Activated CD8-positive, alpha-beta T cell treated with anti-CD3 and anti-CD28 coated beads, Interleukin-2, amount 10 ng/mL, durations not matched to agents 7 days and 5 days (primary cell): ENCODE results near the gene PPFIA4. TPM values are rescaled to one million over a fixed set of nuclear protein-coding genes. Genes with fewer than 3 reads are reported as not detected.

Experiments
- ATAC-seq: fragments of 150-1000 bp; cut with Tn5 transposase; one replicate; pipeline ENCODE4 v1.10.0; 2021; ENCODE audit warnings: moderate library complexity
- CTCF ChIA-PET: fragments of 350-600 bp; sonication (Branson Sonifier 250); formaldehyde crosslinking; loops from one replicate; lab custom pipeline; 2021; ENCODE audit warnings: antibody characterized with exemption; lab: Charles Lee
- POLR2A ChIA-PET: fragments of 350-600 bp; sonication (Branson Sonifier 250); formaldehyde crosslinking; loops from one replicate; lab custom pipeline; 2021; ENCODE audit warnings: antibody characterized with exemption; lab: Charles Lee
- DNase-seq: peaks from one replicate; pipeline ENCODE4 v3.0.0-alpha.2; 2020
- H3K27ac Mint-ChIP-seq: one replicate; pipeline ENCODE4 v1.8.0; 2021; ENCODE audit warnings: mild to moderate bottlenecking, mixed read lengths
- H3K27me3 Mint-ChIP-seq: one replicate; pipeline ENCODE4 v1.8.0; 2021; ENCODE audit warnings: low read depth, mixed read lengths
- H3K36me3 Mint-ChIP-seq: one replicate; pipeline ENCODE4 v1.8.0; 2021; ENCODE audit warnings: low read depth, mixed read lengths
- H3K4me1 Mint-ChIP-seq: one replicate; pipeline ENCODE4 v1.8.0; 2021; ENCODE audit warnings: low read depth, mixed read lengths
- H3K4me3 Mint-ChIP-seq: one replicate; pipeline ENCODE4 v1.8.0; 2021; ENCODE audit warnings: mild to moderate bottlenecking, mixed read lengths
- H3K9me3 Mint-ChIP-seq: one replicate; pipeline ENCODE4 v1.8.0; 2022; ENCODE audit warnings: mixed read lengths; ENCODE audit not compliant: insufficient read depth
- total RNA-seq, 2 experiments: library from RNA; stranded (reverse); gene quantifications; one replicate each; pipeline ENCODE4 v1.2.3, GENCODE V29; 2021

Gene PPFIA4
- total RNA-seq, 2 experiments from 2014 or later = 31.9 to 32.0 TPM

DNA sequence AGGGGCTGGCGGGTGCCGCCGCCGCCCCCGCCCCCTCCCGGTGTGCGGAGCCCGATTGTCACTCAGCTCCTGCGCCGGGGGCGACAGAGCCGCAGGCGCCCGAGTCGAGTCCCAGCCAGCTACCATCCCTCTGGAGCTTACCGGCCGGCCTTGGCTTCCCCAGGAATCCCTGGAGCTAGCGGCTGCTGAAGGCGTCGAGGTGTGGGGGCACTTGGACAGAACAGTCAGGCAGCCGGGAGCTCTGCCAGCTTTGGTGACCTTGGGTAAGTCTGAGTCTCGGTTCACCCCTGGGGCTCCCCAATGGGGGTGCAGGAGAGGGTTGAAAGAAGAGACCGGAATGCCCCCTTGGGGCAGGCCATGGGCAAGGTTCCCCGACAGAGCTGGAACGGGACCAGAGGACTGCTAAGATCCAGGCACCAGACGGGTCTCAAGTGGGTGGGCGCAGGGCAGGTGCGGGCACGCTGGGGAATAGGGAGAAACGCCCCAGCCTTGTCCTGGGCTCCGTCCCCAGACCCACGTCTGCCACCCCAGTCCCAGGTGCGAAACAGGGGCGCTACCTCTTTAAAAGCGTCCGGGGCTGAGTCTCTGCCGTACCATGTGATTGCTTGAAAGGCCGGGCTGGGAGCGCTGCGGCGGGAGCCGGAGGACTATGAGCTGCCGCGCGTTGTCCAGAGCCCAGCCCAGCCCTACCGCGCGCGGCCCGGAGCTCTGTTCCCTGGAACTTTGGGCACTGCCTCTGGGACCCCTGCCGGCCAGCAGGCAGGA is 101.6 kb downstream of the PPFIA4 start, which contains the start of gene ADORA1:
TSS of gene ADORA1 (plus strand) at position 61 of the 765 bp plus-strand sequence. CDS start 1,116 bp downstream, outside the sequence.
- Mint-ChIP-seq H3K36me3 (no peaks in the 10 kb centered on the region), H3K4me1 (peaks cover 10% of the 10 kb centered on the region), H3K27ac (no peak within 1 kb of the TSS), H3K27me3 (peaks cover 56% of the 10 kb centered on the region), H3K9me3 (no peaks in the 10 kb centered on the region), H3K4me3 (no peak within 1 kb of the TSS)
- ChIA-PET CTCF (interaction anchor here (0.7 to 1.3 kb wide), 2 partner anchors 11 to 44 kb away, joined by 3 read pairs; no protein-coding TSS in a partner anchor), POLR2A (interaction anchor here (1.0 kb wide), 1 partner anchor 10 kb away, joined by 3 read pairs; no protein-coding TSS in a partner anchor)
- DNase-seq (no peak), ATAC-seq (peak; percentile 58)

DNA sequence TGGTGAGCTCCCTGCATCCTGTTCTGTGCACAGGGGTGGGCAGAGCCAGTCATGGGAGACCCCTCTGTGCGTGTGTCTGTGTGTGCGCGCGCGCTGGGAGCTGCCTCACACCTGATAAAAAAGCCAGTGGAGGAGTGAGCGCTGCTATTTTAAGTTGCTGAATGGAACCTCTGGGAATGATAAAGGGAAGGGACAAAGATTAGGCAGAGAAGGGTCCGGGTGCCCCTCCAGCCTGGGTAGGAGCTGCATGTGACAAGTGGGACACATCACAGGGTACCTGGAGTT is 102.1 kb downstream of the PPFIA4 start:
- Mint-ChIP-seq H3K27ac (no peak overlapping the region), H3K9me3 (no peaks in the 10 kb centered on the region), H3K4me3 (no peak overlapping the region), H3K36me3 (no peaks in the 10 kb centered on the region), H3K4me1 (peaks cover 10% of the 10 kb centered on the region), H3K27me3 (peaks cover 55% of the 10 kb centered on the region)
- ChIA-PET POLR2A (interaction anchor here (1.0 kb wide), 1 partner anchor 10 kb away, joined by 3 read pairs; no protein-coding TSS in a partner anchor), CTCF (interaction anchor here (1.1 to 1.3 kb wide), 2 partner anchors 44 to 74 kb away, joined by 3 read pairs; no protein-coding TSS in a partner anchor)
- DNase-seq = no peak
- ATAC-seq = no peak

Other genes with a start within 250 kb of the PPFIA4 start
- gene KDM5B, start 218.1 kb upstream of the PPFIA4 start, total RNA-seq = 10 to 100 TPM; 47.6 to 52.2 TPM
- under 1 TPM in 1 of 2 experiments, not detected in 1; 0.83 TPM for gene PCAT6, start 215.5 kb upstream of the PPFIA4 start, total RNA-seq
- 10 to 100 TPM; 13.6 TPM for gene RABIF, start 137.3 kb upstream of the PPFIA4 start, total RNA-seq
- 10 to 100 TPM; 27.8 to 31.7 TPM for gene KLHL12, start 99.3 kb upstream of the PPFIA4 start, total RNA-seq
- 10 to 100 TPM; 60.8 to 70.7 TPM for gene ADIPOR1, start 68.2 kb upstream of the PPFIA4 start, total RNA-seq
- 10 to 100 TPM; 17.0 to 19.1 TPM for gene CYB5R1, start 59.2 kb upstream of the PPFIA4 start, total RNA-seq
- 10 to 100 TPM; 78.3 to 81.3 TPM for gene TMEM183A, start 19.1 kb upstream of the PPFIA4 start, total RNA-seq
- gene MYOG, start 59.5 kb downstream of the PPFIA4 start, total RNA-seq = not detected
- not detected for gene ADORA1, start 101.2 kb downstream of the PPFIA4 start, total RNA-seq
- gene MYBPH, start 149.3 kb downstream of the PPFIA4 start, total RNA-seq = not detected
- gene CHI3L1, start 160.2 kb downstream of the PPFIA4 start, total RNA-seq = not detected
- gene CHIT1, start 203.2 kb downstream of the PPFIA4 start, total RNA-seq = under 1 TPM; 0.39 to 0.50 TPM